Upper lobe of right lung (tissue), 1 donor: ENCODE measurements around the gene ZBTB44. TPM values are rescaled to one million over a fixed set of nuclear protein-coding genes. Genes with fewer than 3 reads are reported as not detected.

ENCODE experiments used
- ATAC-seq: fragments of 200-7000 bp; cut with Tn5 transposase; one replicate; pipeline ENCODE4 v1.9.1; 2020; ENCODE audit warnings: mild to moderate bottlenecking, moderate library complexity
- DNase-seq: peaks from one replicate; pipeline ENCODE4 v3.0.0-alpha.2; 2020
- H3K27ac ChIP-seq: fragments of 200-600 bp; one replicate; pipeline ENCODE4 v1.8.0; 2022
- H3K27me3 ChIP-seq: fragments of 200-600 bp; one replicate; pipeline ENCODE4 v1.8.0; 2022; ENCODE audit warnings: mild to moderate bottlenecking
- H3K36me3 ChIP-seq: fragments of 200-600 bp; one replicate; pipeline ENCODE4 v1.8.0; 2022
- H3K4me1 ChIP-seq: fragments of 200-600 bp; one replicate; pipeline ENCODE4 v1.8.0; 2022
- H3K4me3 ChIP-seq: fragments of 200-600 bp; one replicate; pipeline ENCODE4 v1.8.0; 2022; ENCODE audit warnings: mild to moderate bottlenecking
- H3K9me3 ChIP-seq: fragments of 200-600 bp; one replicate; pipeline ENCODE4 v1.8.0; 2022
- CTCF ChIP-seq: fragments of 200-600 bp; IDR thresholded peaks from one replicate; pipeline ENCODE4 v1.8.0; 2022; ENCODE audit warnings: antibody characterized with exemption
- intact Hi-C: fragments of 100-400 bp; cut with DNase I; formaldehyde crosslinking; loops from one replicate; pipeline ENCODE4 v1.11.0; 2022
- total RNA-seq: library from RNA; stranded (reverse); fragmentation: NEBNext Ultra II Directional; extraction: Animal tissue kit (Norgen Biotek cat#: 25700); gene quantifications from one replicate; pipeline ENCODE4 v1.2.1, GENCODE V29; 2021
- donor health status: DM: no; HTN: yes; CAD: no; lungs with severe emphysema.

The ZBTB44 gene
- total RNA-seq, 1 donor from 2014 or later: 52.9 TPM

GRCh38 chr11:130327716-130328115 is 13.0 kb upstream of the ZBTB44 start:
- no peaks in the 10 kb centered on the region for H3K4me1 ChIP-seq
- no peaks in the 10 kb centered on the region for H3K36me3 ChIP-seq
- H3K27ac ChIP-seq: no peak overlapping the region
- no peak overlapping the region for H3K4me3 ChIP-seq
- DNase-seq (no peak), ATAC-seq (no peak)
- intact Hi-C loops: no loop called here
- no peaks in the 10 kb centered on the region for H3K27me3 ChIP-seq
- no peaks in the 10 kb centered on the region for H3K9me3 ChIP-seq
- TF ChIP-seq CTCF: no peak

GRCh38 chr11:130325691-130326090 is 11.0 kb upstream of the ZBTB44 start:
- H3K36me3 ChIP-seq: no peaks in the 10 kb centered on the region
- no peaks in the 10 kb centered on the region for H3K27me3 ChIP-seq
- DNase-seq: no peak
- peaks cover 4% of the 10 kb centered on the region for H3K9me3 ChIP-seq
- H3K4me1 ChIP-seq: no peaks in the 10 kb centered on the region
- no peak for TF ChIP-seq CTCF
- intact Hi-C loops: no loop called here
- H3K27ac ChIP-seq: no peak overlapping the region
- no peak overlapping the region for H3K4me3 ChIP-seq
- ATAC-seq: no peak

- H3K27me3 ChIP-seq: no peaks in the 10 kb centered on the region
- intact Hi-C loops: no loop called here
- no peak overlapping the region for H3K27ac ChIP-seq
- ATAC-seq (no peak), DNase-seq (no peak)
- no peak for TF ChIP-seq CTCF
- H3K4me1 ChIP-seq: no peaks in the 10 kb centered on the region
- H3K4me3 ChIP-seq: no peak overlapping the region
- H3K9me3 ChIP-seq: peaks cover 4% of the 10 kb centered on the region
- no peaks in the 10 kb centered on the region for H3K36me3 ChIP-seq
These were observed 9.0 kb upstream of the ZBTB44 start for GRCh38 chr11:130323452-130324450.

GRCh38 chr11:130322126-130322525 is 7.4 kb upstream of the ZBTB44 start:
- peaks cover 4% of the 10 kb centered on the region for H3K9me3 ChIP-seq
- intact Hi-C loops: no loop called here
- no peak for ATAC-seq
- DNase-seq: no peak
- no peak overlapping the region for H3K27ac ChIP-seq
- no peaks in the 10 kb centered on the region for H3K4me1 ChIP-seq
- H3K36me3 ChIP-seq: no peaks in the 10 kb centered on the region
- TF ChIP-seq CTCF: no peak
- H3K27me3 ChIP-seq: no peaks in the 10 kb centered on the region
- H3K4me3 ChIP-seq: no peak overlapping the region

GRCh38 chr11:130318031-130318673 is 3.4 kb upstream of the ZBTB44 start:
- Histone ChIP-seq H3K27ac (no peak overlapping the region), H3K36me3 (no peaks in the 10 kb centered on the region), H3K4me1 (no peaks in the 10 kb centered on the region), H3K4me3 (no peak overlapping the region), H3K27me3 (no peaks in the 10 kb centered on the region), H3K9me3 (peaks cover 4% of the 10 kb centered on the region)
- intact Hi-C loops: no loop called here
- DNase-seq (no peak), ATAC-seq (no peak)
- no peak for TF ChIP-seq CTCF
